Lower leg skin (tissue), 3 donors: ENCODE measurements around the gene LBX2.

ENCODE experiments used
- POLR2A ChIP-seq, 2 donors: fragments of 450-650 bp; IDR thresholded peaks; one replicate each; pipeline ENCODE4 v1.6.1; 2016 to 2017; ENCODE audit warnings: antibody characterized with exemption in 2 of 2, mild to moderate bottlenecking in 1 of 2, moderate library complexity in 1 of 2
- TF ChIP-seq, protein P1 (sequence below), 3 donors: fragments of 450-650 bp; IDR thresholded peaks; one replicate each; pipeline ENCODE4 v1.5.1; 2016; ENCODE audit warnings: antibody characterized with exemption in 3 of 3, mild to moderate bottlenecking in 3 of 3, moderate library complexity in 2 of 3

DNA sequence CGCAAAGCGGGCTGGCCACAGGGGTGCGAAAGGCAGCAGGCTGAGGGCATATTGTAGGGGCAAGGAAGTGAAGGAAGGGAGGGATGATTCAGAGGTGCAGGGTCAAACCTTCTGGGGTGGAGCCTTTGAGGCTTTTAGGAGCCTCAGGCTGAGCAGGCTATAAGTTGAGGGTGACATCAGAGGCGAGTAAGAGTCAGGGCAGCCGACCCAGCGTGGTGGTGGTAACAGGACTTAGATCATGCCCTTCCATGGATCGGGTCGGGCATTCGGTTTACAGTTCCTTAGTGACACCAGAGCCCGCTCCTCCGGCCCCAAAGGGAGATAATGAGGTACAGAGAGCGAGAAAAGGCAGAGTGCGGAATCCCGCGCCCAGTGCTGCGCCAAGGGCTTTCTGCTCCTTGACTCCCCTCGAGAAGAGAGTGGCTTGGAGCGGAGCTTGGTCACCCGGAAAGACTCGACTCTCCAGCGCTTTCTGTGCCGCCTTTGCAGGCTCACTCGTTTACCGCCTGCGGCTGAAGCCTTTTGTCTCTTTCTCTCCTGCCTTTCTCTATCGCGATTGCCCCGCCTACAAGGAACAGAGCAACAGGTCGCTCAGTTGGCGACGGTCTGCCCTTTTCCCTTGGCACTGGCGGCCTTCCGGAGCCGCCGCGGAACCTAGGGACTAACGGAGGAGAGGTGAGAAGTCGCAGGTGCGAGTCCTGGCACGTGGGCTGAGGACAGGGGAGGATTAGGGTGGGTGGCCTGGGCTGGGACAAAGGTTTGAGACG is 720 bp downstream of the LBX2 start:
- no peak for TF ChIP-seq POLR2A (IDR thresholded peaks at IDR 0.05)
- TF ChIP-seq, protein P1, sequence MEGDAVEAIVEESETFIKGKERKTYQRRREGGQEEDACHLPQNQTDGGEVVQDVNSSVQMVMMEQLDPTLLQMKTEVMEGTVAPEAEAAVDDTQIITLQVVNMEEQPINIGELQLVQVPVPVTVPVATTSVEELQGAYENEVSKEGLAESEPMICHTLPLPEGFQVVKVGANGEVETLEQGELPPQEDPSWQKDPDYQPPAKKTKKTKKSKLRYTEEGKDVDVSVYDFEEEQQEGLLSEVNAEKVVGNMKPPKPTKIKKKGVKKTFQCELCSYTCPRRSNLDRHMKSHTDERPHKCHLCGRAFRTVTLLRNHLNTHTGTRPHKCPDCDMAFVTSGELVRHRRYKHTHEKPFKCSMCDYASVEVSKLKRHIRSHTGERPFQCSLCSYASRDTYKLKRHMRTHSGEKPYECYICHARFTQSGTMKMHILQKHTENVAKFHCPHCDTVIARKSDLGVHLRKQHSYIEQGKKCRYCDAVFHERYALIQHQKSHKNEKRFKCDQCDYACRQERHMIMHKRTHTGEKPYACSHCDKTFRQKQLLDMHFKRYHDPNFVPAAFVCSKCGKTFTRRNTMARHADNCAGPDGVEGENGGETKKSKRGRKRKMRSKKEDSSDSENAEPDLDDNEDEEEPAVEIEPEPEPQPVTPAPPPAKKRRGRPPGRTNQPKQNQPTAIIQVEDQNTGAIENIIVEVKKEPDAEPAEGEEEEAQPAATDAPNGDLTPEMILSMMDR (IDR thresholded peaks at IDR 0.05): no peak
